Left cardiac atrium (tissue), 4 donors: ENCODE results near the gene ZNF496. TPM values are rescaled to one million over a fixed set of nuclear protein-coding genes. Genes with fewer than 3 reads are reported as not detected.
"Not testable (repeated sequence)": the region's sequence is repeated elsewhere in the genome, so short reads cannot be mapped to it uniquely, and the experiment has no call there.

Experiments
- ATAC-seq, 2 donors: fragments of 200-7000 bp; cut with Tn5 transposase; one replicate each; pipeline ENCODE4 v1.9.1; 2020; ENCODE audit warnings: mild to moderate bottlenecking in 2 of 2, moderate library complexity in 2 of 2
- DNase-seq: peaks from one replicate; pipeline ENCODE4 v3.0.0-alpha.2; 2020
- intact Hi-C, 2 donors: fragments of 100-400 bp; cut with DNase I; formaldehyde crosslinking; loops; one replicate each; pipeline versions ENCODE4 v1.14.1 to v1.15.1; 2022 to 2023
- long read RNA-seq: library from polyadenylated mRNA; unstranded; transcript quantifications from one replicate; pipeline ENCODE4 v2.0.0, GENCODE V29; 2021
- total RNA-seq, 2 donors: library from RNA; stranded (reverse); fragmentation: NEBNext Ultra II Directional; extraction: Animal tissue kit (Norgen Biotek cat#: 25700); gene quantifications; one replicate each; pipeline ENCODE4 v1.2.1, GENCODE V29; 2021
- donor health status: DM: no; HTN: yes; CAD: no.
- donor health status: DM: no; HTN: yes; CAD: no; lungs with severe emphysema.
- donor health status: DM: yes; HTN: yes; CAD: no.
- donor health status: Dilated cardiomyopathy.

The ZNF496 gene
- 10 to 100 TPM; 12.2 to 16.4 TPM for total RNA-seq
- long read RNA-seq, partial matches to known transcripts = 0 of 19 reads
- long read RNA-seq, other reads (novel, unspliced or antisense) = 19 of 19 reads

DNA sequence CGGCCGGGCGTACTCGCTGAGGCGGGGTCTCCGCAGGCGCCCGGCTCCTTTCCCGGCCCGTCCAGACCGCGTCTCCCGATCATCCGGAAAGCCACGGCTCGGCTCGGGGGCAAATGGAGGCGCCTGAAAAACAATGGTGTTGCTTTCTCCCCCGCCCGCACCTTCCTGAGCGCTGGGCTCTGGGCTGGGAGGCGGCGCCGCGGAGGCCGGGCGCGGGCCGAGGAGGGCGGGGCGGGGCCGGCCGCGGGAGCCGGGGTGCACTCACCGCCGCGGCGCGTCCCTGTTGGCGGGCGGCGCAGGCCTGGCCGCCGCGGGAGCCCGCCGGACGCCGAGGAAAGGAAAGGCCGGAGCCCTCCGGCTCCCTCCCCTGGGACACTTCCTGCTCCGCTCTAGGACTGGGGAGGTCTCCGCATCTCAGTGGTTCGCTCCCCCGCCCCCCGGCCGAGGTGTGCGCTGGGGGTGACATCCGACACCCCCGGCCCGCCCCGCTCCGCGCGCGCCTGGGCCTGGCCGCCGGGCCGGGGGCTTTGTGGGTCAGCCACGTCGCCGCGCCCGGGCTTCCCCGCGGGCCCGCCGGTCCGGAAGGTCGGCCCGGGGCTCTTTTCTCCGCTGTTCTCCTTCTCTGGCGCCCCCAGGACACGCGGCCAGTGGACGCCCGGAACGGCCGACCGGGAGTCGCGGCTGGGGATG is at the start of gene ZNF496:
Gene ZNF496, minus strand, starts transcription at position 343 of the 690 bp plus-strand sequence. CDS start 2,289 bp downstream, outside the sequence.
- DNase-seq = peak; percentile 88
- peak; percentile 79 to 87 for ATAC-seq
- intact Hi-C loops = no loop called here

DNA sequence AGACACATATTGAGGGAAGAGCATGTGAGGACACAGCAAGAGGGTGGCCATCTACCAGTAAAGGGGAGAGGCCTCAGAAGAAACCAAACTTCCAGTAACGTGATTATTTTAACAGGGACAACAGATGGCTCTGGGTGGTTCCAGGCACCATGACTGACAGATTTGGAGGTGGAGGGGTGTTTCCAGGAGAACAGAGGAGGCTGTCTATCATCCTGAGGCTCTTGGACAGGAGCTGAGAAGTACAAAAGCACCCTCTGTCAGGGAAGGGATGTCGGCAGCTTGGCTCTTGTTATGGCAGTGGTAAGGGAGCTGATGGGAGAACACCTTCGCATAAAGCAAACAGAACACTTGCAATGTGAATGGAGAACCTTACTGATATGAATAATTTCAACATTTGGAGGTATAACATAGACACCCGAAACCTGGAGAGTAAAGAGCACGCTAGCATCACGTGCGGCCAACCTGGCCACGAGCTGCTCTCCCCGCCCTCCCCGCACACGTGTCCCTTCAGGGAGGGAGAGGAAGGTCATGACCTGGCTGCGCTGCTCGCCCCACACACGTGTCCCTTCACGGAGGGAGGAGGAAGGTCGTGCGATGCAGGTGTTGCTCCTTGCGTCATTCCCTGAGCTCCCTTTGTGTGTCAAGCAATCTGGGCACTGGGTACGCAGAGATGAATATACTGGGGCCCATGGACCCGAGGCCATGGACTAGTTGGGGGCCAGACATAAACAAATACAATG is 46.8 kb upstream of the ZNF496 start:
- no peak for ATAC-seq
- intact Hi-C loops = loop anchor here in 1 of 2 donors (10.0 kb wide), 1 partner anchor 334 kb away; no protein-coding TSS in a partner anchor

DNA sequence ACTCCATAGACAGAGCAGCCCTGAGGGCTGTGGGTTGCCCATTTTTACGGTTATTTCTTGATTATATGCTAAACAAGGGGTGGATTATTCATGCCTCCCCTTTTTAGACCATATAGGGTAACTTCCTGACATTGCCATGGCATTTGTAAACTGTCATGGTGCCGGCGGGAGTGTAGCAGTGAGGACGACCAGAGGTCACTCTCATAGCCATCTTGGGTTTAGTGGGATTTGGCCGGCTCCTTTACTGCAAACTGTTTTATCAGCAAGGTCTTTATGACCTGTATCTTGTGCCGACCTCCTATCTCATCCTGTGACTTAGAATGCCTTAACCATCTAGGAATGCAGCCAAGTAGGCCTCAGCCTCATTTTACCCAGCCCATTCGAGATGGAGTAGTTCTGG is 46.0 kb upstream of the ZNF496 start:
- ATAC-seq, DNase-seq: not testable (repeated sequence)
- intact Hi-C loops = loop anchor here in 1 of 2 donors (10.0 kb wide), 1 partner anchor 333 kb away; no protein-coding TSS in a partner anchor

More for the DNA sequence above, 46.8 kb upstream of the ZNF496 start:
- DNase-seq = no peak

DNA sequence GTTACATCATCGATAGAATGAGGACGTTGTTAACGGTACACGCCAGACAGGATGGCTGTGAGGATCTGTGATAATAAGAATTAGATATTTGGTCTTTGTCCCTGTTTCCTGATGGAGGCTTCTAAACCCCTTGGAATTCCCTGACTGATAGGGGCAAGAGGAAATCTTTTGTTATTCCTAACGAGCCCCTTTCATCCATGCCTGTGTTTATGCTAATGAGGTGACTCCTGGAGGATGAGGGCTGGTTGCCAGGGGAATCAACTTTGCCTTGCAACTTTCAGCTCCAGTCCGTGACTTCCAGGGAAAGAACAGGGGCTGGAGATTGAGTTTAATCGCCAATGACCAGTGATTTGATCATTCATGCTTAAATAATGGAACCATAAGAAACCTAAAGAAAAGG is 45.0 kb upstream of the ZNF496 start:
- DNase-seq = no peak
- intact Hi-C loops = loop anchor here in 1 of 2 donors (10.0 kb wide), 1 partner anchor 332 kb away; no protein-coding TSS in a partner anchor
- no peak for ATAC-seq

DNA sequence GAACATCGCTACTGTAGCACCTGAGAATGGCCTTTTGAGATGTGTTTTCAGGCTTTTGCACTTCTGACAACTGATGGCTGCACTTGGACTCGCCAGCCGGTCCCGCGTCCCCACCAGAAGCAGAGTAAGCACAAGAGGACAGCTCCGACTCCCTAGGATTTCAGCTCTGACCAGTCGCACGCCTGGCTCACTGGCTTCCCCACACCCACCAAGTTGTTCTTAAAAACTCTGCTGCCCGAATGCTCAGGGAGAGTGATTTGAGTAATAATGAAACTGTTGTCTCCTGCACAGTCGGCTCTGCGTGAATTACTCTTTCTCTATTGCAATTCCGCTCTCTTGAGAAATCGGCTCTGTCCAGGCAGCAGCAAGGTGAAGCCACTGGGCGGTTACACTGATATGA is 44.1 kb upstream of the ZNF496 start:
- no peak for ATAC-seq
- intact Hi-C loops = loop anchor here in 1 of 2 donors (10.0 kb wide), 1 partner anchor 331 kb away; no protein-coding TSS in a partner anchor

DNA sequence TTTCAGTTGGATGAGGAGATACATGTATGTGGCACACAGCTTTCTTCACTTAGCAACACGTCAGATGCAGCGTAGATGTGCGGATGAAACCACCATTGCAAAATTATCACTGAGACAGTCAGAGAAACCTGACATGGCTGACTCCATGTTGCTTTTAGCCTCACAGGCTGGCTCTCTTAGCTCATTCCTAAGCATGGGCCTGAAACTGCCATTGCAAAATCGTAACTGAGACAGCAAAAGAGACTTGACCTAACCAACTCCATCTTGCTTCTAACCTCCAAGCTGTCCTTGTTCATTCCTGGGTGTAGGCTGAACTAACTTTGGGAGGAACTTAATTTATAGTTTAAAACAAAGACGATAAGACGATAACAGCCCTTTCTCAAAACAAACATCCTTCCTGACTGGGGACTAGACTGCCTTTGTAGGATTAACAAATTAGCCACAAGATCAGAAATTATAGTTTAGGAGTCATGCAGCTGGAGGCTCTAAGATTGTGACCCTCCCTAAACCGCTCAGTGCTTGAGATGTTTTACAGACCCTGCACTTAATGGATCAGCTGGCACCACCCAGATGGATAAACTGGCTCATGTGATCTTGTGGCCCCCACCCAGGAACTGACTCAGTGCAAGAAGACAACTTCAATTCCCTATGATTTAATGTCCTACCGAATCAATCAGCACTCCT is 43.1 kb upstream of the ZNF496 start:
- intact Hi-C loops = loop anchor here in 1 of 2 donors (10.0 kb wide), 1 partner anchor 330 kb away; no protein-coding TSS in a partner anchor

More for the DNA sequence above, 44.1 kb upstream of the ZNF496 start:
- no peak for DNase-seq

DNA sequence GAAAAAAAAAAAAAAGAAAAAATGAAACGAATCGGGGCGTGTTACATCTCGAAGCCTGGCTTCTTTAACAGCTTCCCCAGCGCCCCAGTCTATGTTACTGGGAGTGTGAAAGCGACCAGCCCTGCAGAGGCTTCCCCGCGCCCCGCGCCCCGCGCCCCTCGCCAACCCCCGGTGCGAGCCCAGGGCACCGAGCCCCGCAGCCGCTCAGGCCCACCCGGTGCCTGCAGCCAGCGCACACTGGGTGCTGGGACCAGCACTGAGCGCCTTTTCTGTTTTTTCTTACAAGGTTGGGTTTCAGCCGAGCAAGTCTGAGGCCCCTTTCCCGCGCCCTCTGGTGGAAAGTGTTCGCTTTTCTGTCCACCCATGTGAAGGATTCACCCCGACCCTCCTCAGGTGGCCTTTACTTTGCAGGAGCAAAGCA is 42.1 kb upstream of the ZNF496 start:
- DNase-seq = peak; percentile 65
- intact Hi-C loops = loop anchor here in 1 of 2 donors (10.0 kb wide), 1 partner anchor 329 kb away; no protein-coding TSS in a partner anchor
- peak; percentile 83 to 88 for ATAC-seq

More for the DNA sequence above, 43.1 kb upstream of the ZNF496 start:
- DNase-seq, ATAC-seq: not testable (repeated sequence)

DNA sequence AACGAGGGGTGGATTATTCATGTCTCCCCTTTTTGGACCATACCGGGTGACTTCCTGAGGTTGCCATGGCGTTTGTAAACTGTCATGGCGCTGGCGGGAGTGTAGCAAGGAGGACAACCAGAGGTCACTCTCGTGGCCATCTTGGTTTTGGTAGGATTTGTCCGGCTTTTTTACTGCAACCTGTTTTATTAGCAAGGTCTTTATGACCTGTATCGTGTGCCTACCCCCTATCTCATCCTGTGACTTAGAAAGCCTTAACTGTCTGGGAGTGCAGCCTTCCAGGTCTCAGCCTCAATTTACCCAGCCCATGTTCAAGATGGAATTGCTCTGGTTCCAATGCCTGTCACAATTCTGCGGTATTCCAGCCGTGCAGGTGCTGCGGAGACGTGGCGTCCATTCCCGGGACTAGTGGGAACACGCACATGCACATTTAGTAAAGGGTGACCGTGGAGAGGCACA is 40.2 kb upstream of the ZNF496 start:
- DNase-seq = no peak
- intact Hi-C loops = loop anchor here in 1 of 2 donors (10.0 kb wide), 1 partner anchor 327 kb away; no protein-coding TSS in a partner anchor
- no peak for ATAC-seq

DNA sequence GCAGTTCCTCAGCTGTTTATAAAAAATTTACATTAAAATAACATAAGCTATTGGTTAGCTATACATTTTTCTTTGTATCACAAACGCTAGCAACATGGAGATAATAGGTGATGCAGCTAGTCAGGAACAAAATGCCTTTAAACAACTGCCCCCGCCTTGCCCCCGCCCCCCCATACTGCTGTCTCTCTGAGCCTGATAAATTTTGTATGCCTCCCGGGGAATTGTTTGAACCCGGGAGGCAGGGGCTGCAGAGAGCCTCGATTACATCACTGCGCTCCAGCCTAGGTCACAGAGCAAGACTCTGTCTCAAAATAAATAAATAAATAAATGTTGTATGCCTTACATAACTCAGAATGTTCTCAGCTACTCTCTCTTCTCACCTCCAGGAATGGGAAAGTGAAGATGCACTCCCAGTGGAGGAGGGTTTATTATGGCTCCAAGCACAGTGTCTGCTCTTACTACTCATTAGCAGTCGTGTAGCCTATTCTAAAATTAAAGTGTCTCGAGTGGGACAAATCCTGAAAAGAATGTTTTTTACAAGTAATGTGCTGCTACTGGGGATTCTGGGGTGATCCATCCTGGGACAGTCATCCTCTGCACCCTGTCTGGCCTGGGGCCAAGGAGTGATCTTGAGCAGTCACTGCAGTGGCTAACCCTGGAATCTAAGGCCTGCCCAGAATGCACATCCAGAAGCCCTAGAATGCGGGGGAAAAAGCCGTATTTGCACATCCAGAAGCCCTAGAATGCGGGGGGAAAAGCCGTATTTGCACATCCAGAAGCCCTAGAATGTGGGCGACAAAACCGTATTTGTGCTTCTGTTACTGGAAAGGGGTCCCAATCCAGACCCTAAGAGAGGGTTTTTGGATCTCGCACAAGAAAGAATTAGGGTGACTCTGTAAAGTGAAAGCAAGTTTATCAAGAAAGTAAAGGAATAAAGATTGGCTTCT is 39.4 kb upstream of the ZNF496 start:
- intact Hi-C loops = loop anchor here in 1 of 2 donors (10.0 kb wide), 1 partner anchor 326 kb away; no protein-coding TSS in a partner anchor
- DNase-seq (no peak), ATAC-seq (no peak)

DNA sequence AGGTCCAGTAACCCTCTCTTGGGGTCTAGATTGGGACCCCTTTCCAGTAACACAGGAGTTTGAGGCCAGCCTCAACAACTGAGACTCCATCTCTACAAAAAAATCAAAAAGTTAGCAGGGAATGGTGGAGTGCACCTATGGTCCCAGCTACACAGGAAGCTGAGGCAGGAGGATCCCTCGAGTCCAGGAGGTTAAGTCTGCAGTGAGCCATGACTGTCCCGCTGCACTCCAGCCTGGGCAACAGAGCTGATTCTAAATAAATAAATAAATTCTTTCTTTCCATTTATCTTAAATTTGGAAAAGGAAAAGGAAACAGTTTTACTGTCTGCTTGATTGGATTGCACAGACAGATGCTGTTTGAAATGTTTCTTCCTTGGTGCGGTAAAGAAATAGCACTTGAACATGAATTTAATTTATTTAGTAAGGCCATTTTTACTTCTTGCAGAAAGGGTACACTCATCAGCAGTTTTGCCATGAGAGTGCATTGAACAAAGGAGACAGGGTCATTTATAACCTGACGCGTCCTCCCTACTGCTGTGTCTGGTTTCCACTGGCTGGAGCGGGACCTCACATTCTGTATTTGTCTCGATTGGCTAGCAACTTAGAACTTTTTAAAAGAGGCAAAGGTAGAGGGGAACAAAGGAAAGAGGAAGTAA is 37.0 kb upstream of the ZNF496 start:
- DNase-seq = no peak
- intact Hi-C loops = no loop called here
- ATAC-seq = no peak

DNA sequence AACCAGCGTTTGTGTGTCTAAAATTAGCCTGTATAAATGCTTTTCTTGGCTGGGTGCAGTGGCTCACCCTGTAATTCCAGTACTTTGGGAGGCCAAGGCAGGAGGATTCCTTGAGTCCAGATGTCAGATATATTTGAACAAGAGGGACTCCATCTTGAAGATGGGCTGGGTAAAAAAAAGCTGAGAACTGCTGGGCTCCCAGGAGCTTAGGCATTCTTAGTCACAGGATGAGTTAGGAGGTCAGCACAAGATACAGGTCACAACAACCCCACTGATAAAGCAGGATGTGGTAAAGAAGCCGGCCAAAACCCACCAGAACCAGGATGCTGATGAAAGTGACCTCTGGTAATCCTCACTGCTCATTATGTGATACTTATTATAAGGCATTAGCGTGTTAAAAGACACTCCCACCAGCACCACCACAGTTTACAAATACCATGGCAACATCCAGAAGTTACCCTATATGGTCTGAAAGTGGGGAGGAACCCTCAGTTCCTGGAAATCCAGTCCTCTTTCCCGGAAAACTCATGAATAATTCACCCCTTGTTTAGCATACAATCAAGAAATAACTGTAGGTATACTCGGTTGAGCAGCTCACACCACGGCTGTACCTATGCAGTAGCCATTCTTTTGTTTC is 36.2 kb upstream of the ZNF496 start:
- intact Hi-C loops = no loop called here
- ATAC-seq (peak in 1 of 2 donors; percentile 21), DNase-seq (no peak)

DNA sequence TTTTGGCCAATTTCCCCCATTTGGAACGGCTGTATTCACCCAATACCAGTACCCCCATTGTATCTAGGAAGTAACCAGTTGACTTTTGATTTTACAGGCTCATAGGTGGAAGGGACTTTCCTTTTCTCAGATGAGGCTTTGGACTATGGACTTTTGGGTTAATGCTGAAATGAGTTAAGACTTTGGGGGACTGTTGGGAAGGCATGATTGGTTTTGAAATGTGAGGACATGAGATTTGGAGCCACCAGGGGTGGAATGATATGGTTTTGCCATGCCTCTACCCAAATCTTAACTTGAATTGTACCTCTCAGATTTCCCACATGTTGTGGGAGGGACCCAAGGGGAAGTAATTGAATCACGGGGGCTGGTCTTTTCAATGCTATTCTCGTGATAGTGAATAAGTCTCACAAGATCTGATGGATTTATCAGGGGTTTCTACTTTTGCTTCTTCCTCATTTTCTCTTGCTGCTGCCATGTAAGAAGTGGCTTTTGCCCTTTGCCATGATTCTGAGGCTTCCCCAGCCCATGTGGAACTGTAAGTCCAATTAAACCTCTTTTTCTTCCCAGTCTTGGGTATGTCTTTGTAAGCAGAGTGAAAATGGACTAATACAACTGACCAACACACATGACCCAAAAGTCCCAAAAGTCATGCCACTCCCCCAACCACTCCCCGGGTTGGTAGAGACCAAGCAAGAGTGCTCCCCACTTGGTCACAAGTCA is 35.4 kb upstream of the ZNF496 start:
- intact Hi-C loops = no loop called here
- DNase-seq (no peak), ATAC-seq (no peak)

DNA sequence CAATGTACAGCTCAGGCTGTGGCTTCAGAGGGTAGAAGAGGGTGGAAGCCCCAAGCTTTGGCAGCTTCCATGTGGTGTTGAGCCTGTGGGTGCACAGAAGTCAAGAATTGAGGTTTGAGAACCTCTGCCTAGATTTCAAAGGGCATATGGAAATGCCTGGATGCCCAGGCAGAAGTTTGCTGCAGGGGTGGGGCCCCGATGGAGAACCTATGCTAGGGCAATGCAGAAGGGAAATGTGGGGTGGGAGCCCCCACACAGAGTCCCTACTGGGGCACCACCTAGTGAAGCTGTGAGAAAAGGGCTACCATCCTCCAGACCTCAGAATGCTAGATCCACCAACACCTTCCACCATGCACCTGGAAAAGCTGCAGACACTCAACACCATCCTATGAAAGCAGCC is 34.7 kb upstream of the ZNF496 start:
- ATAC-seq, intact Hi-C loops, DNase-seq: not testable (repeated sequence)

DNA sequence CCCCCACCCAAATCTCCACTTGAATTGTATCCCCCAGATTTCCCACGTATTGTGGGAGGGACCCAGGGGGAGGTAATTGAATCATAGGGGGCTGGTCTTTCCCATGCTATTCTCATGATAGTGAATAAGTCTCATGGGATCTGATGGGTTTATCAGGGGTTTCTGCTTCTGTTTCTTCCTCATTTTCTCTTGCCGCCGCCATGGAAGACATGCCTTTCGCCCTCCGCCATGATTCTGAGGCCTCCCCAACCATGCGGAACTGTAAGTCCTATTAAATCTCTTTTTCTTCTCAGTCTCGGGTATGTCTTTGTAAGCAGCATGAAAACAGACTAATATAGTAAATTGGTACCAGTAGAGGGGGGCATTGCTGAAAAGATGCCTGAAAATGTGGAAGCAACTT is 33.4 kb upstream of the ZNF496 start:
- intact Hi-C loops = no loop called here
- DNase-seq = no peak
- ATAC-seq = no peak

DNA sequence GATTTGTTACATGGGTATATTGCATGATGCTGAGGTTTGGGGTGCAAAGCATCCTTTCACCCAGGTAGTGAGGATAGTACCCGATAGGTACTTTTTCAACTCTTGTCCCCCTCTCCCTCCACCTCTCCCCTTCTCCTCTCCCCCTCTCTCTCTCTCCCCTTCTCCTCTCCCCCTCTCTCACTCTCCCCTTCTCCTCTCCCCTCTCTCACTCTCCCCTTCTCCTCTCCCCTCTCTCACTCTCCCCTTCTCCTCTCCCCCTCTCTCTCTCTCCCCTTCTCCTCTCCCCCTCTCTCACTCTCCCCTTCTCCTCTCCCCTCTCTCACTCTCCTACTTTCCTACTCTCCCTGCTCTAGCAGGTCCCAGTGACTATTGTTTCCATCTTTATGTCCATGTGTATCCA is 31.3 kb upstream of the ZNF496 start:
- ATAC-seq, intact Hi-C loops, DNase-seq: not testable (repeated sequence)

DNA sequence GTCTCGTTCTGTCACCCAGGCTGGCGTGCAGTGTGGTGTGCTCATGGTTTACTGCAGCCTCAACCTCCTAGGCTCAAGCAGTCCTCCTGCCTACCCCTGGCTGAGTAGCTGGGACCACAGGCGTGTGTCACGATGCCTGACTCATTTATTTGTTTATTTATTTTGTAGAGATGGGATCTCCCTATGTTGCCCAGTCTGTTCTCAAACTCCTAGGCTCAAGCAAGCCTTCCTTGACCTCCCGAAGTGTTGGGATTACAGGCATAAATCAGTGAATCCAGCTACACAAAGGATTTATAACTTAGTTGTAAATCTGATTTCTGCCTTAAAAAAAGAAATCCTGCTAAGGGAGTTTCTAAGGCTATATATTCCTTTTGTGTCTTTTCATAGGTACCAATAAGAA is 30.5 kb upstream of the ZNF496 start:
- ATAC-seq (no peak), DNase-seq (no peak)
- intact Hi-C loops = no loop called here
